PFSK-1 (cell line): ENCODE data around the gene KIAA1755.

Source experiments
- FOXP2 ChIP-seq: optimal IDR thresholded peaks from 2 replicates; pipeline ENCODE3; 2011; ENCODE audit warnings: borderline replicate concordance, control low read depth, inconsistent platforms; ENCODE audit not compliant: insufficient read depth; ENCODE audit errors: extremely low read length, extremely low read depth
- POLR2AphosphoS5 ChIP-seq: IDR thresholded peaks from 2 replicates; pipeline ENCODE4 v1.6.1; 2012; ENCODE audit warnings: low read depth, mild to moderate bottlenecking, control low read depth, low read length, moderate library complexity
- SIN3A ChIP-seq: IDR thresholded peaks from 2 replicates; pipeline ENCODE4 v1.6.1; 2012; ENCODE audit warnings: mild to moderate bottlenecking, low read length, moderate library complexity, borderline replicate concordance; ENCODE audit not compliant: insufficient read depth
- TAF1 ChIP-seq: IDR thresholded peaks from 2 replicates; pipeline ENCODE4 v1.6.1; 2012; ENCODE audit warnings: low read length, control low read depth, borderline replicate concordance; ENCODE audit not compliant: insufficient read depth
- TF ChIP-seq, protein P1 (sequence below), 2 experiments: IDR thresholded peaks; 2 replicates each; pipeline versions ENCODE4 v1.6.1 to v1.8.0; 2011 to 2012; ENCODE audit warnings: low read depth in 2 of 2, low read length in 2 of 2, control low read depth in 1 of 2, inconsistent platforms in 1 of 2, mild to moderate bottlenecking in 1 of 2, moderate library complexity in 1 of 2; ENCODE audit not compliant: insufficient read depth in 1 of 2

Gene KIAA1755

DNA sequence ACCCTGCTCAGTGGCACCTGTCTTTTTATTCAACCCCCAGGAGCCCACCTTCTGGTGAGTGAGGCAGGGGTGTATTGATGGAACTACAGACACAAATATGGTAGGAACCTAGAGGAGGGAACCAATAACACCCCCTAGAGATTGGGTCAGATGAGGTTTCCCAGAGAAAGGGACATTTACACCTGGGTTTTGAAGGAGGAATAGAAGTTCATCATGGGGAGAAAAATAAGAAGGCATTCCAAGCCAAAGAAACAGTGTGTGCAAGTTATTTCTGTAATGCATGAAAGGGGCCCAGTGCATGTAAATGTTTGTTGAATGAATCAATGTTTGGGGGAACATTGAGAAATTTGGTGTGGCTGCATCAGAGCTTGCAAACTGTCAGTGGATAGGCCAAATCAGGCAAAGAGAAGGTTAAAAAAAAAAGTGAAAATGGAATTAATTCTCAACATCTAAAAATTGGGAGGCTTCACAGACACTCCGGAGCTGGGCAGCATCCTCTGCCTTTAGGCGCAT is 11.1 kb upstream of the KIAA1755 start:
- no peak for TF ChIP-seq POLR2AphosphoS5
- TF ChIP-seq, protein P1, sequence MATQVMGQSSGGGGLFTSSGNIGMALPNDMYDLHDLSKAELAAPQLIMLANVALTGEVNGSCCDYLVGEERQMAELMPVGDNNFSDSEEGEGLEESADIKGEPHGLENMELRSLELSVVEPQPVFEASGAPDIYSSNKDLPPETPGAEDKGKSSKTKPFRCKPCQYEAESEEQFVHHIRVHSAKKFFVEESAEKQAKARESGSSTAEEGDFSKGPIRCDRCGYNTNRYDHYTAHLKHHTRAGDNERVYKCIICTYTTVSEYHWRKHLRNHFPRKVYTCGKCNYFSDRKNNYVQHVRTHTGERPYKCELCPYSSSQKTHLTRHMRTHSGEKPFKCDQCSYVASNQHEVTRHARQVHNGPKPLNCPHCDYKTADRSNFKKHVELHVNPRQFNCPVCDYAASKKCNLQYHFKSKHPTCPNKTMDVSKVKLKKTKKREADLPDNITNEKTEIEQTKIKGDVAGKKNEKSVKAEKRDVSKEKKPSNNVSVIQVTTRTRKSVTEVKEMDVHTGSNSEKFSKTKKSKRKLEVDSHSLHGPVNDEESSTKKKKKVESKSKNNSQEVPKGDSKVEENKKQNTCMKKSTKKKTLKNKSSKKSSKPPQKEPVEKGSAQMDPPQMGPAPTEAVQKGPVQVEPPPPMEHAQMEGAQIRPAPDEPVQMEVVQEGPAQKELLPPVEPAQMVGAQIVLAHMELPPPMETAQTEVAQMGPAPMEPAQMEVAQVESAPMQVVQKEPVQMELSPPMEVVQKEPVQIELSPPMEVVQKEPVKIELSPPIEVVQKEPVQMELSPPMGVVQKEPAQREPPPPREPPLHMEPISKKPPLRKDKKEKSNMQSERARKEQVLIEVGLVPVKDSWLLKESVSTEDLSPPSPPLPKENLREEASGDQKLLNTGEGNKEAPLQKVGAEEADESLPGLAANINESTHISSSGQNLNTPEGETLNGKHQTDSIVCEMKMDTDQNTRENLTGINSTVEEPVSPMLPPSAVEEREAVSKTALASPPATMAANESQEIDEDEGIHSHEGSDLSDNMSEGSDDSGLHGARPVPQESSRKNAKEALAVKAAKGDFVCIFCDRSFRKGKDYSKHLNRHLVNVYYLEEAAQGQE (IDR thresholded peaks at IDR 0.05; ENCODE audit: insufficient read depth in 1 of 2, low read depth in 2 of 2, low read length in 2 of 2), result no peak
- no peak for TF ChIP-seq SIN3A
- no peak for TF ChIP-seq FOXP2
- no peak for TF ChIP-seq TAF1

GRCh38 chr20:38270869-38271605 is 10.5 kb upstream of the KIAA1755 start:
- TF ChIP-seq POLR2AphosphoS5 (no peak), SIN3A (no peak), TAF1 (no peak)
- TF ChIP-seq, protein P1 (IDR thresholded peaks at IDR 0.05; ENCODE audit: insufficient read depth in 1 of 2, low read depth in 2 of 2, low read length in 2 of 2), result no peak

DNA sequence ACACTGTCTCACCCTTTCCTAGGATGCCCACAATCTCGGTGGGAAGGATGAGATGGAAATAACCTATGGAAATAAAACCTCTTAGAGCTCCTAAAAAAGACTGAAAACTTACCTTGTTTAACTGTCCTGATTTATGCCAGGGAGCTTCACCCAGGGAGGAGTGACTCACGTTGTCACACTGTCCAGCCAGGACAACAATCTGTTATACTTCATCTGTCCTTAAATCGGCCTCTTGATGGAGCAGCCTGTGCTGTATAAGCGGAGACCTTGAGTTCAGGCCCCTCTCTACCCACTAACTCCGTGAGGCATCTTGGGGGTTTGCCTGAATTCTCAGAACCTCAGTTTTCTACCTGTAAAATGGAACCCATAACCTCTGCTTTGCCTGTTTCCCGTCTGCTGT is 9.2 kb upstream of the KIAA1755 start:
- TF ChIP-seq, protein P1 (IDR thresholded peaks at IDR 0.05; ENCODE audit: insufficient read depth in 1 of 2, low read depth in 2 of 2, low read length in 2 of 2), result no peak
- TF ChIP-seq POLR2AphosphoS5 (no peak), TAF1 (no peak), FOXP2 (no peak), SIN3A (no peak)

- TF ChIP-seq TAF1 (no peak), SIN3A (no peak), POLR2AphosphoS5 (no peak), FOXP2 (no peak)
- TF ChIP-seq, protein P1 (IDR thresholded peaks at IDR 0.05; ENCODE audit: insufficient read depth in 1 of 2, low read depth in 2 of 2, low read length in 2 of 2), result no peak
Observed at GRCh38 chr20:38269040-38269439, 8.5 kb upstream of the KIAA1755 start.
